ENCODE data around the gene ARHGEF16. TPM values are rescaled to one million over a fixed set of nuclear protein-coding genes. Genes with fewer than 3 reads are reported as not detected.

Gene ARHGEF16
- total RNA-seq, 1 donor from 2014 or later: 4.1 TPM

GRCh38 chr1:3481836-3482375, 27.4 kb downstream of the ARHGEF16 start:
- no peaks in the 10 kb centered on the region for H3K4me1 ChIP-seq (ENCODE audit: insufficient read depth, low read length)
- peaks cover 1% of the 10 kb centered on the region for H3K4me1 Mint-ChIP-seq (ENCODE audit: low read depth, unreplicated experiment)
- H3K36me3 ChIP-seq (ENCODE audit: insufficient read depth, low read length): no peaks in the 10 kb centered on the region
- no peak overlapping the region for H3K9ac ChIP-seq (ENCODE audit: low read length)
- H3K9me3 ChIP-seq (ENCODE audit: insufficient read depth, low read depth, low read length): no peaks in the 10 kb centered on the region
- no peak for DNase-seq (ENCODE audit: low read depth)
- H3K27ac Mint-ChIP-seq (ENCODE audit: unreplicated experiment): no peak overlapping the region
- no peak overlapping the region for H2AFZ ChIP-seq (ENCODE audit: low read depth, low read length)
- no peaks in the 10 kb centered on the region for H3K36me3 Mint-ChIP-seq (ENCODE audit: low read depth, unreplicated experiment)
- H4K20me1 ChIP-seq (ENCODE audit: insufficient read depth, low read length): no peaks in the 10 kb centered on the region
- H3K4me3 ChIP-seq (ENCODE audit: insufficient read depth, low read depth, low read length): no peak overlapping the region
- H3K9me3 Mint-ChIP-seq (ENCODE audit: unreplicated experiment): no peaks in the 10 kb centered on the region
- no peak for TF ChIP-seq CTCF (IDR thresholded peaks at IDR 0.05; ENCODE audit: insufficient read depth, low read depth, low read length)
- TF ChIP-seq EZH2 (IDR thresholded peaks at IDR 0.05; ENCODE audit: insufficient read depth, low read length): no peak
- H3K27ac ChIP-seq (ENCODE audit: low read depth, low read length): no peak overlapping the region
- H3K4me2 ChIP-seq (ENCODE audit: low read length): no peak overlapping the region
- H3K79me2 ChIP-seq (ENCODE audit: insufficient read depth, low read length): no peaks in the 10 kb centered on the region
- no peak overlapping the region for H3K4me3 Mint-ChIP-seq (ENCODE audit: unreplicated experiment)
- FAIRE-seq: no peak
- peaks cover 5% of the 10 kb centered on the region for H3K27me3 Mint-ChIP-seq (ENCODE audit: low read depth, unreplicated experiment)
- H3K27me3 ChIP-seq (ENCODE audit: insufficient read depth, low read length): peaks cover 3% of the 10 kb centered on the region

GRCh38 chr1:3482378-3482849, 27.9 kb downstream of the ARHGEF16 start:
- TF ChIP-seq EZH2 (IDR thresholded peaks at IDR 0.05; ENCODE audit: insufficient read depth, low read length) (no peak), CTCF (IDR thresholded peaks at IDR 0.05; ENCODE audit: insufficient read depth, low read depth, low read length) (no peak)
- Mint-ChIP-seq H3K9me3 (ENCODE audit: unreplicated experiment) (no peaks in the 10 kb centered on the region), H3K36me3 (ENCODE audit: low read depth, unreplicated experiment) (no peaks in the 10 kb centered on the region), H3K4me3 (ENCODE audit: unreplicated experiment) (no peak overlapping the region), H3K4me1 (ENCODE audit: low read depth, unreplicated experiment) (peaks cover 1% of the 10 kb centered on the region), H3K27ac (ENCODE audit: unreplicated experiment) (no peak overlapping the region), H3K27me3 (ENCODE audit: low read depth, unreplicated experiment) (peaks cover 6% of the 10 kb centered on the region)
- H3K4me3 ChIP-seq (ENCODE audit: insufficient read depth, low read depth, low read length): no peak overlapping the region
- no peak overlapping the region for H2AFZ ChIP-seq (ENCODE audit: low read depth, low read length)
- no peaks in the 10 kb centered on the region for H3K79me2 ChIP-seq (ENCODE audit: insufficient read depth, low read length)
- H3K9me3 ChIP-seq (ENCODE audit: insufficient read depth, low read depth, low read length): no peaks in the 10 kb centered on the region
- no peak for FAIRE-seq
- H3K9ac ChIP-seq (ENCODE audit: low read length): no peak overlapping the region
- H3K27me3 ChIP-seq (ENCODE audit: insufficient read depth, low read length): peaks cover 3% of the 10 kb centered on the region
- no peaks in the 10 kb centered on the region for H3K4me1 ChIP-seq (ENCODE audit: insufficient read depth, low read length)
- no peak overlapping the region for H3K4me2 ChIP-seq (ENCODE audit: low read length)
- H3K27ac ChIP-seq (ENCODE audit: low read depth, low read length): no peak overlapping the region
- H3K36me3 ChIP-seq (ENCODE audit: insufficient read depth, low read length): no peaks in the 10 kb centered on the region
- H4K20me1 ChIP-seq (ENCODE audit: insufficient read depth, low read length): no peaks in the 10 kb centered on the region
- DNase-seq (ENCODE audit: low read depth): no peak

- H3K36me3 Mint-ChIP-seq (ENCODE audit: low read depth, unreplicated experiment): no peaks in the 10 kb centered on the region
Measured at GRCh38 chr1:3483380-3483779, 28.9 kb downstream of the ARHGEF16 start.

More at GRCh38 chr1:3483380-3483779, 28.9 kb downstream of the ARHGEF16 start:
- no peak for FAIRE-seq
- H3K9ac ChIP-seq (ENCODE audit: low read length): no peak overlapping the region
- no peak overlapping the region for H3K4me2 ChIP-seq (ENCODE audit: low read length)
- peaks cover 3% of the 10 kb centered on the region for H3K27me3 ChIP-seq (ENCODE audit: insufficient read depth, low read length)
- peaks cover 4% of the 10 kb centered on the region for H3K9me3 ChIP-seq (ENCODE audit: insufficient read depth, low read depth, low read length)
- H4K20me1 ChIP-seq (ENCODE audit: insufficient read depth, low read length): no peaks in the 10 kb centered on the region
- Mint-ChIP-seq H3K4me1 (ENCODE audit: low read depth, unreplicated experiment) (peaks cover 1% of the 10 kb centered on the region), H3K4me3 (ENCODE audit: unreplicated experiment) (no peak overlapping the region), H3K27ac (ENCODE audit: unreplicated experiment) (no peak overlapping the region), H3K9me3 (ENCODE audit: unreplicated experiment) (no peaks in the 10 kb centered on the region), H3K27me3 (ENCODE audit: low read depth, unreplicated experiment) (peaks cover 12% of the 10 kb centered on the region)
- H3K36me3 ChIP-seq (ENCODE audit: insufficient read depth, low read length): no peaks in the 10 kb centered on the region
- H3K79me2 ChIP-seq (ENCODE audit: insufficient read depth, low read length): no peaks in the 10 kb centered on the region
- H3K4me1 ChIP-seq (ENCODE audit: insufficient read depth, low read length): no peaks in the 10 kb centered on the region
- no peak overlapping the region for H2AFZ ChIP-seq (ENCODE audit: low read depth, low read length)
- no peak for TF ChIP-seq CTCF (IDR thresholded peaks at IDR 0.05; ENCODE audit: insufficient read depth, low read depth, low read length)
- TF ChIP-seq EZH2 (IDR thresholded peaks at IDR 0.05; ENCODE audit: insufficient read depth, low read length): no peak
- DNase-seq (ENCODE audit: low read depth): no peak
- H3K27ac ChIP-seq (ENCODE audit: low read depth, low read length): no peak overlapping the region
- no peak overlapping the region for H3K4me3 ChIP-seq (ENCODE audit: insufficient read depth, low read depth, low read length)
